BLaER1 treated with 17β-estradiol and CSF1 and Interleukin-3, amounts not matched to agents 10 nM and 100 nM (cell line): Measurements from ENCODE around the gene COPZ1.

Experiments used
- H3K27ac ChIP-seq, 11 experiments: shearing (Covaris generic); formaldehyde crosslinking; 2 replicates each; pipeline ENCODE4 v1.8.1; 2022
- H3K27me3 ChIP-seq, 11 experiments: shearing (Covaris generic); formaldehyde crosslinking; 2 replicates each; pipeline ENCODE4 v1.8.1; 2022
- H3K36me3 ChIP-seq, 11 experiments: shearing (Covaris generic); formaldehyde crosslinking; 2 replicates each; pipeline ENCODE4 v1.8.1; 2022
- H3K4me1 ChIP-seq, 10 experiments: shearing (Covaris generic); formaldehyde crosslinking; 2 replicates each; pipeline ENCODE4 v1.8.1; 2022
- H3K4me2 ChIP-seq, 11 experiments: shearing (Covaris generic); formaldehyde crosslinking; 2 replicates each; pipeline ENCODE4 v1.8.1; 2022
- H3K4me3 ChIP-seq, 10 experiments: shearing (Covaris generic); formaldehyde crosslinking; 2 replicates each; pipeline ENCODE4 v1.8.1; 2022
- H3K9ac ChIP-seq, 11 experiments: shearing (Covaris generic); formaldehyde crosslinking; 2 replicates each; pipeline ENCODE4 v1.8.1; 2022
- H3K9me3 ChIP-seq, 11 experiments: shearing (Covaris generic); formaldehyde crosslinking; replicated peaks in 1 of 11; 2 replicates each; pipeline ENCODE4 v1.8.1; 2022
- H4K20me1 ChIP-seq, 11 experiments: shearing (Covaris generic); formaldehyde crosslinking; 2 replicates each; pipeline ENCODE4 v1.8.1; 2022
- Cebpa-rat ChIP-seq, 11 experiments: shearing (Covaris generic); IDR thresholded peaks; 2 replicates each; pipeline ENCODE4 v1.8.1; 2022

Gene COPZ1

DNA sequence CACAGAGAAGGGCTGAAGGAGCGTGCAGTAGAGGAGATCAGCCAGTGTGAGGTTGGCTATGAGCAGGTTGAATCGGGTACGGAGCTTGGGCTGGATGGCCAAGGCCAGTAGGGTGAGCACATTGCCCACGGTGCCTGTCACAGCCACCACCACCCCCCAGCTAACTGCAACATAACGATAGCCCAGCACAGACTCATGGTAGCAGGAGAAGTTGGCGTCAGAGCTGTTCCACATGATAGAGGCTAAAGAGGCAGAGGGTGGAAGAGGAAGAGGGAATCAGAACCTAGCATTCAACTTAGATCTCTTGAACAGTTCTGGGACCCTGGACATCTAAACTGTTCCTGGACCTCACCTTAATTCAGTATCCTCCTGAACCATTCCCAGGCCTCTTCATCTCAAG lies 38.7 kb downstream of the COPZ1 start:
- Histone ChIP-seq H3K27me3 (no peaks in the 10 kb centered on the region), H3K4me2 (peak overlapping the region; percentile 73 to 100 (median 97)), H3K9me3 (peaks cover 0 to 16% (median 0%) of the 10 kb centered on the region in 11 experiments; a peak in 8 of 22 replicates), H3K36me3 (peaks cover 0 to 31% (median 25%) of the 10 kb centered on the region in 11 experiments; a peak in 20 of 22 replicates), H3K4me3 (peak overlapping the region; percentile 35 to 99 (median 76); a peak in 19 of 20 replicates), H3K27ac (peak overlapping the region; percentile 74 to 96 (median 92)), H3K4me1 (peaks cover 56 to 92% (median 80%) of the 10 kb centered on the region in 10 experiments), H4K20me1 (peaks cover 0 to 38% (median 21%) of the 10 kb centered on the region in 11 experiments; a peak in 13 of 22 replicates), H3K9ac (peak overlapping the region; percentile 75 to 92 (median 87))
- TF ChIP-seq Cebpa-rat (IDR thresholded peaks at IDR 0.05), result no peak

DNA sequence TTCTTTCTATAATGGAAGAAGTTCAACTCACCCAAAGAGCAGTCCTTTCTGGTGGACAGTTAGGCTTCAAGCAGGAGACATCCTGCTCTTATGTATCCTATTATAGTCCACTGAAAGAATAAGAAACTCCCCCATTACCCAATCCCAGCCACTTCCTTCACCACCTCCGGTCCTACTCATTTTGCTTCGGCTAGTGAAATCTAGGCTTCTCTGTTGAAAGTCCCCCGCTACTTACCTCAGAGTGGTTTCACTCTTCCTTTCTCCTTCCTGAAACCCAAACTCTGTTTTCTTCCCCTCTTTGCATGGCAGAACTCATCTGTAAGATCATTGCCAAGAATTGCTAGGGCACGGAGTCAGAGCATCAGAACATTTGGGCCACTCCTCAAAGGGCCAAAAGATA lies 39.5 kb downstream of the COPZ1 start, which contains the start of gene GPR84:
Gene GPR84, minus strand, starts transcription at position 74 of the 400 bp plus-strand sequence. CDS start 635 bp downstream, outside the sequence.
- H3K4me3 ChIP-seq, result peak within 1 kb of the TSS; percentile 35 to 99 (median 76); a peak in 19 of 20 replicates

DNA sequence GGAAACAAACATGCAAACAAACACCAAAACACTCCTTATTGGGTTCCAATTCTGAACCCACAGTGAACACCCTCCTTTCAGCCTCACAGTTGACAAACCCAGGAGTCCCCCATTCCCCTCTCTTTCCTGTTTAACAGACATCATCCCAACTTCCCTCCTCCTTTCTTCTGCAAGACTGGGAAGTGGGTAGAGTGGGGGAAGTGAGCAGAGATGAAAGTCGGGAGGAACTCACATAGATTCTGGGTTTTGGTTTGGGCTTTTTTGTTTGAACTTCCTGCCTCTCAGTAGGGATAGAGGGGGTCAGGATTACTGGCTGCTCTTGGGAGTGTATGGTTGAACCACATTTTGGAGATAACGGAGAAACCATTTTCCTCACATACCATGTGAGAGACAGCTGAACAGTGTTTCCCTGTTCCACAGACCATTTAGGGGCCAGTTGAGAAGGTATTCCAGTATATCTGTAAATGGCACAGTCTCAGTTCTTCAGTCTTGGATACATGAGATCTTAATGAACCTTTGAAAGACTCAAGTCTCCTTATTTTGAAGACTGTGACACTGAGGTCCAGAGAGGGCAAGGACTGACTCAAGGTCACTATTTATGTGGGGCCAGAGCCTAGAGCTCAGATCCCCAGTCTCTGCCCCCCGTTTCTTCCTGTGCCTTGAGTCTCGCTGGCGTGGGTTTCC lies 43.2 kb downstream of the COPZ1 start:
- H3K9ac ChIP-seq, result peak overlapping the region; percentile 62 to 87 (median 81)
- H3K27ac ChIP-seq, result peak overlapping the region; percentile 43 to 96 (median 92); a peak in 21 of 22 replicates
- H3K9me3 ChIP-seq, result peaks cover 0 to 5% (median 0%) of the 10 kb centered on the region in 11 experiments; a peak in 8 of 22 replicates
- no peaks in the 10 kb centered on the region for H3K27me3 ChIP-seq
- no peak for TF ChIP-seq Cebpa-rat (IDR thresholded peaks at IDR 0.05)
- peaks cover 0 to 15% (median 3%) of the 10 kb centered on the region in 11 experiments; a peak in 11 of 22 replicates for H4K20me1 ChIP-seq
- peak overlapping the region in 8 of 10 experiments; percentile 12 to 60 (median 43); a peak in 13 of 20 replicates for H3K4me3 ChIP-seq
- peak overlapping the region; percentile 54 to 100 (median 96) for H3K4me2 ChIP-seq
- peaks cover 6 to 36% (median 26%) of the 10 kb centered on the region in 11 experiments; a peak in 20 of 22 replicates for H3K36me3 ChIP-seq
- H3K4me1 ChIP-seq, result peaks cover 71 to 95% (median 89%) of the 10 kb centered on the region in 10 experiments

More for the DNA sequence above, 39.5 kb downstream of the COPZ1 start, which contains the start of gene GPR84:
- peaks cover 0 to 16% (median 0%) of the 10 kb centered on the region in 11 experiments; a peak in 8 of 22 replicates for H3K9me3 ChIP-seq
- peak; percentile 63 to 99 (median 98); a peak in 20 of 22 replicates for TF ChIP-seq Cebpa-rat (IDR thresholded peaks at IDR 0.05)
- peaks cover 62 to 96% (median 87%) of the 10 kb centered on the region in 10 experiments for H3K4me1 ChIP-seq
- H3K27me3 ChIP-seq, result no peaks in the 10 kb centered on the region
- H3K9ac ChIP-seq, result peak within 1 kb of the TSS; percentile 75 to 92 (median 87)
- H3K4me2 ChIP-seq, result peak within 1 kb of the TSS; percentile 73 to 100 (median 97)
- peaks cover 0 to 31% (median 25%) of the 10 kb centered on the region in 11 experiments; a peak in 20 of 22 replicates for H3K36me3 ChIP-seq
- H3K27ac ChIP-seq, result peak within 1 kb of the TSS; percentile 74 to 96 (median 92)
- H4K20me1 ChIP-seq, result peaks cover 0 to 38% (median 21%) of the 10 kb centered on the region in 11 experiments; a peak in 13 of 22 replicates

- Histone ChIP-seq H3K36me3 (peaks cover 5 to 38% (median 27%) of the 10 kb centered on the region in 11 experiments; a peak in 18 of 22 replicates), H4K20me1 (peaks cover 0 to 18% (median 0%) of the 10 kb centered on the region in 11 experiments; a peak in 4 of 22 replicates), H3K4me3 (peak overlapping the region in 9 of 10 experiments; percentile 12 to 60 (median 39); a peak in 16 of 20 replicates), H3K9me3 (no peaks in the 10 kb centered on the region), H3K9ac (peak overlapping the region; percentile 69 to 87 (median 81)), H3K4me2 (peak overlapping the region; percentile 54 to 100 (median 96)), H3K27me3 (no peaks in the 10 kb centered on the region), H3K4me1 (peaks cover 71 to 96% (median 93%) of the 10 kb centered on the region in 10 experiments), H3K27ac (peak overlapping the region; percentile 43 to 96 (median 92); a peak in 21 of 22 replicates)
- TF ChIP-seq Cebpa-rat (IDR thresholded peaks at IDR 0.05), result no peak
Observed at GRCh38 chr12:54368709-54369596, 44.0 kb downstream of the COPZ1 start.

DNA sequence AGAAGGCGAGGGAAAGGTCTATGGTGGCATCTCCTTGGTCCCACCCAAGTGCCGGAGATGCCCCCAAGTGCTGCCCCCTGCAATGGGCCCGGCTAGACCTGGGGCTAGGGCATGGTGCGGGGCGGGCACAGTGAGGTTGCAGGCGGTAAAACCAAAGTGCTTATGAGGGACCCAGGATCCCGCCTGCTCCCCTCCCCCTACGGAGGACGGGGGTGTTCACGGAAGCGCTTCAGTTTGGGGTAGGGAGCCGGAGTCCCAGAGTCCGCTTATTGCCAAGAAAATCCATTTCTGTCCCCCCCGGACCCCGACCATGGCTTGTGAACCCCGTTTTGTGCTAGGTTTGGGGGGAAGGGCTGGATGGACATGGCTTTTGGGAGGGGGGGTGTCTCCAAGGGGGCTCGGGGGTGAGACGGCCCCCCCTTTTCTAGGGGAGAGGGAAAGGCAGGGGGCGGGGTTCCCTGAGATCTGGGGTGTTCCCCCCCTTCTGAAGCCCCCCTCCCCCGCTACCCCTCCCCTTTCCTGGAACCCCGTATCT lies 44.7 kb downstream of the COPZ1 start:
- no peaks in the 10 kb centered on the region for H3K27me3 ChIP-seq
- no peak for TF ChIP-seq Cebpa-rat (IDR thresholded peaks at IDR 0.05)
- H3K9me3 ChIP-seq, result no peaks in the 10 kb centered on the region
- peaks cover 71 to 100% (median 98%) of the 10 kb centered on the region in 10 experiments for H3K4me1 ChIP-seq
- peak overlapping the region in 7 of 10 experiments; percentile 22 to 60 (median 47); a peak in 11 of 20 replicates for H3K4me3 ChIP-seq
- peak overlapping the region; percentile 54 to 100 (median 96) for H3K4me2 ChIP-seq
- H3K27ac ChIP-seq, result peak overlapping the region in 10 of 11 experiments; percentile 81 to 96 (median 92); a peak in 19 of 22 replicates
- H4K20me1 ChIP-seq, result peaks cover 0 to 24% (median 0%) of the 10 kb centered on the region in 11 experiments; a peak in 4 of 22 replicates
- peaks cover 5 to 45% (median 33%) of the 10 kb centered on the region in 11 experiments; a peak in 18 of 22 replicates for H3K36me3 ChIP-seq
- peak overlapping the region; percentile 69 to 87 (median 81); a peak in 20 of 22 replicates for H3K9ac ChIP-seq

DNA sequence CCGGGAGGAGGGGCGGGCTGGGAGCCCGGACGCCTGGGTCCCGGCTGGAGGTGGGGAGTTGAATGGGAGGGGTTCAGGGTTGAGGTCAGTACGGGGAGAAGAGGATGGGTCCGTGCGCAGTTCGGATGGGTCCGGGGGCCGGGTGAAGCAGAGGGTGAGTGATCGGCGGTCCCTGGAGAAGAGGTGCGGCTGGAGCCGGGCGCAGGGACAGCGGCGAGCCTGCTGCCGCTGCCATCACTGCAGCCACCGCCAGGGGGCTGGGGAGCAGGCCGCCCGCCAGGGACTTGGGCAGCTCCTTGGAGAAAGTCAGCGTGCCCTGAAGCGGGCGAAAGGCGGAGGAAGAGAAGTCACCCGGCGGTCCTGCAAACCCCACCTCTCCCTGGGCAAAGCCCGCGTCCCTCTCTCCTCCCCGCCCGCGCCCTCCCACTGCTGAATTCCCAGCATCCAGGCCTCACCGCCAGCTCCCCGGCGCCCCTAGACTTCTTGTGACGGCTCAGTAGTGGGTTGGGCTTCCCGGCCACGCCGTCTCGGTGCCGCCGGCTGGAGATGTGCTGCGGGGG lies 45.3 kb downstream of the COPZ1 start:
- Histone ChIP-seq H3K4me1 (peaks cover 71 to 100% (median 98%) of the 10 kb centered on the region in 10 experiments), H3K27me3 (no peaks in the 10 kb centered on the region), H3K9ac (peak overlapping the region in 7 of 11 experiments; percentile 7 to 59 (median 48); a peak in 7 of 22 replicates), H3K27ac (peak overlapping the region in 7 of 11 experiments; percentile 59 to 70 (median 65); a peak in 12 of 22 replicates), H4K20me1 (peaks cover 0 to 30% (median 0%) of the 10 kb centered on the region in 11 experiments; a peak in 4 of 22 replicates), H3K4me2 (peak overlapping the region in 10 of 11 experiments; percentile 84 to 99 (median 96); a peak in 15 of 22 replicates), H3K36me3 (peaks cover 5 to 48% (median 36%) of the 10 kb centered on the region in 11 experiments; a peak in 18 of 22 replicates), H3K4me3 (no peak overlapping the region), H3K9me3 (no peaks in the 10 kb centered on the region)
- TF ChIP-seq Cebpa-rat (IDR thresholded peaks at IDR 0.05), result no peak

DNA sequence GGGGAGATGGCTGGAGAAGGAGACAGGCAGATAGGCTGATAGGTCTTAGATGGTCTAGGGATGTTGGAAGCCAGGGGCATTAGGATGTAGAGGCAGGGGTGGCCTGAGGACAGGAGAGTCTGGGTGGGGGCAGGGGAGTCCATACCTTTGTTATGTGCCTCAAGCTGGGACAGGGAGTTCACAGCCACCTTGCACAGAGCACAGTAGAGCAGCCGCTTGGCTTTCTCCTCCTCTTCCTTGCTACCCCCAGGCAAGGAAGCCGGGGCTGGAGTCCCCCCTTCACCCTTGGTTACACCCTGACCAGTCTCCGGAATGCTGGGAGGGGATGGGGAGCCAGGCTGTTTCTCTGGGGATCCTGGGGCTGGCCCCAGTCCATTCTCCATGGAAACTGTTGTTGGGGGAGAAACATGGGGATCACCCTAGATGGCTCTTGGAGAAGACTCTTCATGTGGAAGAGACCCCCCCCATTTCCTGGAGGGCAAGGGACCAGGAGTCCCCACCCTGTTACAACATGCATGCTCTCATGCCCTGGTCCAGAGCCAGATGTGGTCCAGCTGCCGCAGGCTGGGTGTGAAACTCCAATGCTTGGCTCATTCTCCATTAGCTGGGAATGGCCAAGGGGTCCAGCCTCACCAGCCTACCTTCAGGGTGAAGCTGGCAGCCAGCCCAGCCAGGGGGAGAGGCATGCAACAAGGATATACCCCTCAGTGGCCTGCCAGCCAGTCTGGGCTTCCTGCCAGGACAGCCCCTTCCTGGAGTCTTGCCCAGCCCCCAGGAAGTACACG lies 46.6 kb downstream of the COPZ1 start:
- Histone ChIP-seq H3K9ac (peak overlapping the region; percentile 14 to 61 (median 49); a peak in 19 of 22 replicates), H3K36me3 (peaks cover 5 to 61% (median 40%) of the 10 kb centered on the region in 11 experiments; a peak in 18 of 22 replicates), H4K20me1 (peaks cover 0 to 41% (median 0%) of the 10 kb centered on the region in 11 experiments; a peak in 4 of 22 replicates), H3K9me3 (no peaks in the 10 kb centered on the region), H3K4me1 (peaks cover 83 to 100% (median 98%) of the 10 kb centered on the region in 10 experiments), H3K27ac (peak overlapping the region; percentile 21 to 70 (median 61); a peak in 20 of 22 replicates), H3K4me2 (peak overlapping the region; percentile 74 to 99 (median 95)), H3K27me3 (no peaks in the 10 kb centered on the region), H3K4me3 (peak overlapping the region in 7 of 10 experiments; percentile 1 to 45 (median 30); a peak in 11 of 20 replicates)
- no peak for TF ChIP-seq Cebpa-rat (IDR thresholded peaks at IDR 0.05)
